NCI-H128 (cell line): ENCODE measurements around the gene ZDHHC11.
"Not testable (repeated sequence)": the region's sequence is repeated elsewhere in the genome, so short reads cannot be mapped to it uniquely, and the experiment has no call there.

Experiments used
- DNase-seq: peaks from one replicate; lab custom pipeline; 2025; ENCODE audit not compliant: unreplicated experiment; lab: John Stamatoyannopoulos, UW

Gene ZDHHC11

GRCh38 chr5:860506-861150 is 9.8 kb upstream of the ZDHHC11 start:
- no peak for DNase-seq

- DNase-seq, result no peak
Measured at GRCh38 chr5:859798-860296, 9.1 kb upstream of the ZDHHC11 start.

DNA sequence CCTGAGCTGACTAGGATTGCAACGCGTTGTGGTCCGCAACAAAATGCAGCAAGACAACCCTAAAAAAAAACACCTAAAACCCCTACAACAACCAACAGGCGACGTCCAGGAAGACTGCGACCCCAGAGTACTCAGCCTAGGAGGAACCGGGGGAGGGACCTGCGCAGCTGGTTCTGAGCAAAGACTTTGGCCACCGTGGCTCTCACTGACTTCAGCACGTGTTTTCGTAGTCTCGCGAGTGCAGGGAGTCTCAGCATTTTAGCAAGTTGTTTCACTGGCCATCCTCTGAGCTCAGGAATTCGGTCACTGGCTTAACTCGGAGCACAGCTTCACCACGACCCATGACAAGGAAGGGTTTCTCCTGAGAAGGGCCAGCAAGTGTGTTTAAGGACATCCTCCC is 8.6 kb upstream of the ZDHHC11 start:
- DNase-seq, result no peak

DNA sequence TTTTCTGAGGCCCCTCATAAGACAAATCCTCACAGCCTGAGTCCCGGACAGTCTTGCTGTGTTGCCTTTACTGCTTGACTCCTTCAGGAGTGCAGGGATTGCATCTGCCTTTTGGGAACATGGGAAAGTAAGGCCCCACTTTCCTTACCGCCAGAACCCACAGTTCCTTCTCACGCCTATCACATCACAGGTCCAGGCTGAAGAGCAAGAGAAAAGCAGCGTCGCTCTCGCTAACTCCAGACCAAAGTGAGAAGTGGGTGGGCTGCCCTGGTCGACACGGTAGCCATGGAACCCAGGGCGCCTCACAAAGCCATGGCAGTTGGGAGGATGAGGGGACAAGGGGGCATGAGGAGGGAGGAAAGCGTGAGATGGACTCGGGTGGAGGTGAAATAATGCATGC is 7.9 kb upstream of the ZDHHC11 start:
- no peak for DNase-seq

GRCh38 chr5:856531-857425 is 6.0 kb upstream of the ZDHHC11 start:
- DNase-seq, result no peak

DNA sequence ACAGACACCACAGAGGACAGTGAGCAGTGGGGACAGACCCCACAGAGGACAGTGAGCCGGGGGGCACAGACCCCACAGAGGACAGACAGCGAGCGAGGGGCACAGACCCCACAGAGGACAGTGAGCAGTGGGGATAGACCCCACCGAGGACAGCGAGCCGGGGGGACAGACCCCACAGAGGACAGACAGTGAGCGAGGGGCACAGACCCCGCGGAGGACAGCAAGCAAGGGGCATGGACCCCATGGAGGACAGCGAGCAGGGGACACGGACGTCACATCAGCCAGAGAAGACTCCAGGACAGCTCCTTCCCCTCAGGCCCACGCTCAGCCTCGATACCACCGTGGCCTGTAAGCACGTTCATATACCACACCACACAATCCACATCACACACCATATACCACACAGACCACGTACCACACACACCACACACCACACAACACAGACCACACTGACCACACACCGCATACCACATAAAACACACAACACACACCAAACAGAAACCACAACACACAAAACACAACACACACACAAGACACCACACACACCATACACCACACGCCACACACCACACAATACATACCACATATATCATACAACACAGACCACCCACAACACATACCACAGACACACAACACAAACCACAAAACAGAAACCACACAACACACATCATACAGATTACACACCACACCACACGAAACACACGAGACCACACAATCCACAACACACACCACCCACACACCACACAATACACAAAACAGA is 5.2 kb upstream of the ZDHHC11 start:
- DNase-seq, result no peak

DNA sequence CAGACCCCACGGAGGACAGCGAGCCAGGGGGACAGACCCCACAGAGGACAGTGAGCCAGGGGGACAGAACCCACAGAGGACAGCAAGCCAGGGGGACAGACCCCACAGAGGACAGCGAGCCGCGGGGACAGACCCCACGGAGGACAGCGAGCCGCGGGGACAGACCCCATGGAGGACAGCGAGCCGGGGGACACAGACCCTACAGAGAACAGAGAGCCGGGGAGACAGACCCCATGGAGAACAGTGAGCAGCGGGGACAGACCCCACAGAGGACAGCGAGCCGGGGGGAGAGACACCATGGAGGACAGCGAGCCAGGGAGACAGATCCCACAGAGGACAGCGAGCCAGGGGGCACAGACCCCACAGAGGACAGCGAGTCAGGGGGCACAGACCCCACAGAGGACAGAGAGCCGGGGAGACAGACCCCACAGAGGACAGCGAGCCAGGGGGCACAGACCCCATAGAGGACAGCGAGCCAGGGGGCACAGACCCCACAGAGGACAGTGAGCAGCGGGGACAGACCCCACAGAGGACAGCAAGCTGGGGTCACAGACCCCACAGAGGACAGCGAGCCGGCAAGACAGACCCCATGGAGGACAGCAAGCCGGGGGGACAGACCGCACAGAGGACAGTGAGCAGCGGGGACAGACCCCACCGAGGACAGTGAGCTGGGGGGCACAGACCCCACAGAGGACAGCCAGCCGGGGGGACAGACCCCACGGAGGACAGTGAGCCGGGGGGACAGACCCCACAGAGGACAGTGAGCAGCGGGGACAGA is 4.4 kb upstream of the ZDHHC11 start:
- no peak for DNase-seq

GRCh38 chr5:854217-854616 is 3.4 kb upstream of the ZDHHC11 start:
- DNase-seq, result no peak

DNA sequence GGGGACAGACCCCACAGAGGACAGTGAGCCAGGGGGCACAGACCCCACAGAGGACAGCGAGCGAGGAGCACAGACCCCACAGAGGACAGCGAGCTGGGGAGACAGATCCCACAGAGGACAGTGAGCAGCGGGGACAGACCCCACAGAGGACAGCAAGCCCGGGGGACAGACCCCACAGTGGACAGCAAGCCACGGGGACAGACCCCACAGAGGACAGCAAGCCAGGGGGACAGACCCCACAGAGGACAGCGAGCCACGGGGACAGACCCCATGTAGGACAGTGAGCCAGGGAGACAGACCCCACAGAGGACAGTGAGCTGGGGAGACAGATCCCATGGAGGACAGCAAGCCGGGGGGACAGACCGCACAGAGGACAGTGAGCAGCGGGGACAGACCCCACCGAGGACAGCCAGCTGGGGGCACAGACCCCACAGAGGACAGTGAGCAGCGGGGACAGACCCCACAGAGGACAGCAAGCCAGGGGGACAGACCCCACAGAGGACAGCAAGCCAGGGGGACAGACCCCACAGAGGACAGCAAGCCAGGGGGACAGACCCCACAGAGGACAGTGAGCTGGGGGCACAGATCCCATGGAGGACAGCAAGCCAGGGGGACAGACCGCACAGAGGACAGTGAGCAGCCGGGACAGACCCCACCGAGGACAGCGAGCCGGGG is 2.8 kb upstream of the ZDHHC11 start:
- DNase-seq, result not testable (repeated sequence)

DNA sequence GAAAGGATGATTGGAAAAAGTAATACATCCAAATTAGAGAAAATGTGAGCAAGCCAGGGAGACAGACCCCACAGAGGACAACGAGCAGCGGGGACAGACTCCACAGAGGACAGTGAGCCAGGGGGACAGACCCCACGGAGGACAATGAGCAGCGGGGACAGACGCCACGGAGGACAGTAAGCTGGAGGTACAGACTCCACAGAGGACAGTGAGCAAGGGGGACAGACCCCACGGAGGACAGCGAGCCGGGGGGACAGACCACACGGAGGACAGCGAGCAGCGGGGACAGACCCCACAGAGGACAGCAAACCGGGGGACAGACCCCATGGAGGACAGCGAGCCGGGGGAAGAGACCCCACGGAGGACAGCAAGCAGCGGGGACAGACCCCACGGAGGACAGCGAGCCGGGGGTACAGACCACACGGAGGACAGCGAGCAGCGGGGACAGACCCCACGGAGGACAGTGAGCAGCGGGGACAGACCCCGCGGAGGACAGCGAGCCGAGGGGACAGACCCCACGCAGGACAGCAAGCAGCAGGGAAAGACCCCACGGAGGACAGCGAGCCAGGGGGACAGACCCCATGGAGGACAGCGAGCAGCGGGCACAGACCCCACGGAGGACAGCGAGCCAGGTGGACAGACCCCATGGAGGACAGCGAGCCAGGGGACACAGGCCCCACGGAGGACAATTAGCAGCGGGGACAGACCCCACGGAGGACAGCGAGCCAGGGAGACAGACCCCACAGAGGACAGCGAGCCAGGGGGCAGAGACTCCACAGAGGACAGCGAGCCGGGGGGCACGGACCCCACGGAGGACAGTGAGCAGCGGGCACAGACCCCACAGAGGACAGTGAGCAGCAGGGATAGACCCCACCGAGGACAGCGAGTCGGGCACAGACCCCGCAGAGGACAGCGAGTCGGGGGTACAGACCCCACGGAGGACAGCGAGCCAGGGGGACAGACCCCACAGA is 1.9 kb upstream of the ZDHHC11 start:
- DNase-seq, result no peak

DNA sequence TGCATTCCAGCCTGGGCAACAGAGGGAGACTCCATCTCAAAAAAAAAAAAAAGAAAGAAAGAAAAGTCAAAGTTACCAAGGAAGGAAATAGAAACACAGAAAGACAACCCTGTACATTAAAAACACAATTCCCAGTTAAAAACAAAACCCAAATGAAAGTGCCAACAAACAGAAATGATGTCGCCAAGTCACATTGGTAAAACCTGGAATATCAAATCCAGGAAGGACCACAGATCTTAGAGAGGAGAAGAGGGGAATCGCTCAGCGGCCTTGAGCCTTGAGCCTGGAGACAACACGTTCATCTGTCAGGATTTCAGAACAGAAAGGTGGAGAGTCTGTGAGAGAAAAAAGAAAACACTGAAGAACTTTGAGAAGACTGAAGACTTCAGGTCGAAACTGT is 1.2 kb upstream of the ZDHHC11 start:
- no peak for DNase-seq

- no peak for DNase-seq
Measured at GRCh38 chr5:851553-851952, 767 bp upstream of the ZDHHC11 start.

DNA sequence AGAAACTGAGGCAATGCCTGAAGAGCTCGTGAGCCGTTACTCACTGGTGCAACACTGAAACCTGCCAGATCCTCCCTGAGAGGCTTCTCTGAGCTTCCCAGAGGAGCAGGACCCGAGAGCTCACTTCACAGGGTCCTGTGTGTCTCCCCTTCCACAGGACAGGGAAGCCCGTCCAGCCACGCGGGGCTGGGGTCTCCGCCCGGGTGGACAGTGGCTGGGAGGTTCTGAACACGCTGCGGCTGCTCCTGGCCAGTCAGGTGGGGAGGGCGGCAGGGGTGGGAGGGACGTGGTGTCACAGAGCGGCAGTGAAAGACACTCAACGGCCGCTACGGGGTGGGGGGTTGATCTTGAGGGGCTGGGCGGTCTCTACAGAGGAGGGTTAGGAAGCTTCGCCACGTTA is 290 bp upstream of the ZDHHC11 start:
- no peak for DNase-seq

GRCh38 chr5:849651-850301 is 1.0 kb downstream of the ZDHHC11 start:
- DNase-seq, result no peak

DNA sequence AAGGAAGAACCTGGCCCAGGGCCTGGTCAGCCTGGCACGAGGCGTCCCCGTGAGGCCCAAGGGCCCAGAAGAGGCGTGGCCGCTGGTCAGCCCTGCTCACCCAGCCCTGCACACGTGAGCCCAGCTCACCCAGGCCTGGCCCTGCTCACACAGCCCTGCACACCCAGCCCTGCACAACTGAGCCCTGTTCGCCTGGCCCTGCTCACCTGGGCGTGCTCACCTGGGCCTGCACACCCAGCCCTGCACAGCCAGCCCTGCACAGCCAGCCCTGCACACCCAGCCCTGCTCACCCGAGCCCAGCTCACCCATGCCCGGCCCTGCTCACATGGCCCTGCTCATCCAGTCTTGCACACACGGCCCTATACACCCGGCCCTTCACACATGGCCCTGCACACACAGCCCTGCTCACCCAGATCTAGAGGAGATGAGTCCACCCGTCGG is 2.1 kb downstream of the ZDHHC11 start:
- no peak for DNase-seq

- not testable (repeated sequence) for DNase-seq
Measured at GRCh38 chr5:847736-848135, 3.0 kb downstream of the ZDHHC11 start.

GRCh38 chr5:847212-847611 is 3.6 kb downstream of the ZDHHC11 start:
- not testable (repeated sequence) for DNase-seq

DNA sequence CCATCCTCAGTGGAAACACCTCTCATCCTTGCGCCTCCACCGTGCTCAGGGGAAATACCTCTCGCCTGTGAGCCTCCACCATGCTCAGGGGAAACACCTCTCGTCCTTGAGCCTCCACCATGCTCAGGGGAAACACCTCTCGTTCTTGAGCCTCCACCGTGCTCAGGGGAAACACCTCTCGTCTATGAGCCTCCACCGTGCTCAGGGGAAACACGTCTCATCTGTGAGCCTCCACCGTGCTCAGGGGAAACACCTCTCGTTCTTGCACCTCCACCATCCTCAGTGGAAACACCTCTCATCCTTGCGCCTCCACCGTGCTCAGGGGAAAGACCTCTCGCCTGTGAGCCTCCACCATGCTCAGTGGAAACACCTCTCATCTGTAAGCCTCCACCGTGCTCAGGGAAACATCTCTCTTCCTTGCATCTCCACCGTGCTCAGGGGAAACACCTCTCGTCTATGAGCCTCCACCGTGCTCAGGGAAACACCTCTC is 4.1 kb downstream of the ZDHHC11 start:
- DNase-seq, result not testable (repeated sequence)
